Esophagus (tissue), 2 donors: ENCODE data around the gene MYZAP. TPM values are rescaled to one million over a fixed set of nuclear protein-coding genes. Genes with fewer than 3 reads are reported as not detected.
"Not testable (repeated sequence)": the region's sequence is repeated elsewhere in the genome, so short reads cannot be mapped to it uniquely, and the experiment has no call there.

ENCODE experiments used
- H3K27ac ChIP-seq, 2 donors: one replicate each; pipeline ENCODE4 v1.5.1; 2013; ENCODE audit warnings: low read depth in 2 of 2, mild to moderate bottlenecking in 2 of 2, inconsistent platforms in 1 of 2, low read length in 1 of 2, moderate library complexity in 1 of 2
- H3K27me3 ChIP-seq, 2 donors: one replicate each; pipeline ENCODE4 v1.6.1; 2013; ENCODE audit warnings: low read length in 2 of 2, control low read depth in 1 of 2, mild to moderate bottlenecking in 1 of 2; ENCODE audit not compliant: insufficient read depth in 2 of 2, control insufficient read depth in 1 of 2
- H3K36me3 ChIP-seq, 2 donors: one replicate each; pipeline ENCODE4 v1.6.1; 2013; ENCODE audit warnings: low read length in 1 of 2; ENCODE audit not compliant: control insufficient read depth in 2 of 2, insufficient read depth in 2 of 2
- H3K4me1 ChIP-seq, 2 donors: one replicate each; pipeline ENCODE4 v1.6.1; 2013; ENCODE audit warnings: low read length in 1 of 2; ENCODE audit not compliant: control insufficient read depth in 2 of 2, insufficient read depth in 2 of 2
- H3K4me3 ChIP-seq, 2 donors: one replicate each; pipeline ENCODE4 v1.5.1; 2013; ENCODE audit warnings: low read length in 2 of 2, mild to moderate bottlenecking in 2 of 2, low read depth in 1 of 2, moderate library complexity in 1 of 2
- H3K9me3 ChIP-seq, 2 donors: one replicate each; pipeline ENCODE4 v1.6.1; 2013; ENCODE audit warnings: mild to moderate bottlenecking in 2 of 2, low read depth in 1 of 2, low read length in 1 of 2, moderate library complexity in 1 of 2; ENCODE audit not compliant: control insufficient read depth in 2 of 2, insufficient read depth in 1 of 2
- WGBS, 2 donors: extraction: QIAGEN DNeasy Blood & Tissue Kit; methylation state at CpG; one replicate each; pipeline ENCODE4 v1.1.7; 2013; 5-methylcytosine and 5-hydroxymethylcytosine counted together
- polyA plus RNA-seq, 2 donors: library from polyadenylated mRNA; stranded (reverse); fragments of 200-250 nt; gene quantifications; one replicate each; pipeline ENCODE4 v1.2.3, GENCODE V29; 2013
- donor health status: healthy with polysubstance abuse.
- donor health status: Bipolar disorder and iron deficiency.

Gene MYZAP
- polyA plus RNA-seq, 2 donors: 38.2 to 71.6 TPM

GRCh38 chr15:57609805-57610529, 18.3 kb downstream of the MYZAP start:
- WGBS, 2 donors: 35 to 36% methylated on average over 10 of the region's 10 CpGs

GRCh38 chr15:57611123-57611522, 19.4 kb downstream of the MYZAP start:
- no peak overlapping the region for H3K4me3 ChIP-seq
- no peaks in the 10 kb centered on the region for H3K27me3 ChIP-seq
- H3K36me3 ChIP-seq: peaks cover 3 to 4% of the 10 kb centered on the region in 2 donors
- H3K9me3 ChIP-seq: no peaks in the 10 kb centered on the region
- H3K4me1 ChIP-seq: peaks cover 0 to 12% of the 10 kb centered on the region in 2 donors
- 64 to 84% methylated on average over 7 of the region's 7 CpGs for WGBS, 2 donors
- peak overlapping the region; percentile 67 to 73 for H3K27ac ChIP-seq

More at GRCh38 chr15:57609805-57610529, 18.3 kb downstream of the MYZAP start:
- no peaks in the 10 kb centered on the region for H3K9me3 ChIP-seq
- no peak overlapping the region for H3K4me3 ChIP-seq
- H3K36me3 ChIP-seq: peaks cover 3 to 4% of the 10 kb centered on the region in 2 donors
- peak overlapping the region; percentile 62 to 82 for H3K27ac ChIP-seq
- peaks cover 0 to 12% of the 10 kb centered on the region in 2 donors for H3K4me1 ChIP-seq
- no peaks in the 10 kb centered on the region for H3K27me3 ChIP-seq

- Histone ChIP-seq H3K36me3 (peaks cover 3 to 4% of the 10 kb centered on the region in 2 donors), H3K4me3 (no peak overlapping the region), H3K27me3 (no peaks in the 10 kb centered on the region), H3K9me3 (no peaks in the 10 kb centered on the region), H3K4me1 (peaks cover 0 to 9% of the 10 kb centered on the region in 2 donors), H3K27ac (peak overlapping the region; percentile 67 to 77)
- WGBS, 2 donors: 30 to 35% methylated on average over 3 of the region's 3 CpGs
Measured at GRCh38 chr15:57611938-57612337, 20.2 kb downstream of the MYZAP start.

DNA sequence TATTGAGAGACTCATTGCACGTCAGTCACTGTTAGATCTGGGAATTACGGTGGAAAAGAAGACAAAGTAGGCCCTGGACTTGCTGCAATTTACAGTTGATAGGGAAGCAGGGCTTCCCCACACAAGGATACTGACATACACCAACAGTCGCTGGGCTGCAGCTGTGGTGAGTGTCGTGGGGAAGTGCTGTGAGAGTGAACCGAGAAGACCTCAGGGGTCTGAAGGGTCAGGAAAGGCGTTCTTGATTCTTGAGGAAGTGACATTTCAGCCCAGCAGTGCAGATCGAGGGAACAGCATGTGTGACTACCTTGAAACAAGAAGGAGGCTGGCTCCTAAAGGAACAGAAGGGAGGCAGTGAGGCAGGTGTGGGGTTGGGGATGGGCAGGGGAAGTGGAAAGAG, 22.5 kb downstream of the MYZAP start:
- H3K27me3 ChIP-seq: no peaks in the 10 kb centered on the region
- WGBS, 2 donors: 71 to 86% methylated on average over 7 of the region's 7 CpGs
- no peak overlapping the region for H3K27ac ChIP-seq
- H3K9me3 ChIP-seq: no peaks in the 10 kb centered on the region
- peaks cover 0 to 6% of the 10 kb centered on the region in 2 donors for H3K4me1 ChIP-seq
- peaks cover 1 to 3% of the 10 kb centered on the region in 2 donors for H3K36me3 ChIP-seq
- H3K4me3 ChIP-seq: no peak overlapping the region

GRCh38 chr15:57615951-57616496, 24.3 kb downstream of the MYZAP start:
- not testable (repeated sequence) for H3K4me3 ChIP-seq, H3K27me3 ChIP-seq, H3K36me3 ChIP-seq, H3K9me3 ChIP-seq, H3K27ac ChIP-seq, H3K4me1 ChIP-seq
- 88 to 94% methylated on average over 8 of the region's 8 CpGs for WGBS, 2 donors

DNA sequence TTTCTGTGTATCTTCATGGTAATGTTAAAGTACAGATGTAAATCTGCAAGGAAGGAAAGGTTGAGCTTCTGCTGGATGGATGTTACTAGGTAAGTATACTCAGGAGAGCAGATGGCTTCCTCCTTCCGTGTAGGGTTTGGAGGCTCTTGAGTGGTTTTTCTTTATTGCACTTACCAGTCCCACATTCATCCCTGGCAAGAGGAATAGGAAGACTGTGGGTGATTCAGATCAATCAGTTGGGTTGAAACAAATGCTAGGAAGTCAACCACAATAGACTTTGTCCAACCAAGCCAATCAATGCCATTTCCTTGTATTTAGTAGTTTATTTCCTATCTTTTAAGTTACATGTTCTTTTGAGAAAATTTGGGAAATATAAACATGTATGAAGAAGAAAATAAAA, 26.6 kb downstream of the MYZAP start:
- H3K27ac ChIP-seq: no peak overlapping the region
- peaks cover 0 to 3% of the 10 kb centered on the region in 2 donors for H3K36me3 ChIP-seq
- peaks cover 0 to 2% of the 10 kb centered on the region in 2 donors for H3K4me1 ChIP-seq
- no peaks in the 10 kb centered on the region for H3K9me3 ChIP-seq
- 87 to 92% methylated on average over 1 of the region's 1 CpG for WGBS, 2 donors
- H3K4me3 ChIP-seq: no peak overlapping the region
- H3K27me3 ChIP-seq: no peaks in the 10 kb centered on the region

DNA sequence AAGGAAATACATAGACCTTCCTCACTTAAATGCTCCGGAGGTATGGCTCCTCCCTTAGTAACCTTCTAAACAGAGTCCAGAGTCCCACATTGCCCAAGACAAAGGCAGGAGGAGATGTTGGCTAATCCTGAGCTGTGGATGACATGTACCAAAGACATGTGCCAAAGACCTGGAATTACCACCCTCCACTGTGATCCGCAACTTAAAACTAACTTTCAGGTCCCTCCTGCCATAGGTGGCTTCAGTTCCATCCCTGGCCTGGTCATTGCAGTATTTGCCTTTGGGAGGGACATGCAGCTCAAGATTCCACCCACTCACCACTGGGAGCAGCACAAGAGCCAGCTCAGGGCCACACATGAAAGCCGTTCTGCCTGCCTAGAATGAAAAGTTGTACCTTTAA, 28.0 kb downstream of the MYZAP start:
- H3K9me3 ChIP-seq: no peaks in the 10 kb centered on the region
- no peak overlapping the region for H3K4me3 ChIP-seq
- H3K36me3 ChIP-seq: peaks cover 0 to 3% of the 10 kb centered on the region in 2 donors
- H3K27ac ChIP-seq: no peak overlapping the region
- WGBS, 2 donors: 88 to 91% methylated on average over 3 of the region's 3 CpGs
- no peaks in the 10 kb centered on the region for H3K27me3 ChIP-seq
- H3K4me1 ChIP-seq: peaks cover 0 to 2% of the 10 kb centered on the region in 2 donors

- Histone ChIP-seq H3K4me1 (no peaks in the 10 kb centered on the region), H3K9me3 (no peaks in the 10 kb centered on the region), H3K27ac (no peak overlapping the region), H3K27me3 (no peaks in the 10 kb centered on the region), H3K4me3 (no peak overlapping the region), H3K36me3 (peaks cover 0 to 8% of the 10 kb centered on the region in 2 donors)
- WGBS, 2 donors: 92 to 94% methylated on average over 4 of the region's 4 CpGs
Measured at GRCh38 chr15:57624730-57625129, 33.0 kb downstream of the MYZAP start.

- WGBS, 2 donors: 64 to 68% methylated on average over 10 of the region's 10 CpGs
- H3K9me3 ChIP-seq: no peaks in the 10 kb centered on the region
- H3K36me3 ChIP-seq: peaks cover 0 to 8% of the 10 kb centered on the region in 2 donors
- no peaks in the 10 kb centered on the region for H3K4me1 ChIP-seq
- H3K27me3 ChIP-seq: no peaks in the 10 kb centered on the region
- H3K4me3 ChIP-seq: no peak overlapping the region
- no peak overlapping the region for H3K27ac ChIP-seq
Measured at GRCh38 chr15:57625703-57626448, 34.2 kb downstream of the MYZAP start.
